PC-9 (cell line): ENCODE results near the gene DDX39A.

Experiments used
- EZH2 ChIP-seq: fragments of 200-600 bp; sonication (generic); IDR thresholded peaks from 2 replicates; pipeline ENCODE4 v1.8.0; 2017; ENCODE audit warnings: antibody characterized with exemption, low read depth
- TF ChIP-seq, protein P1 (sequence below): fragments of 200-600 bp; sonication (generic); conservative IDR thresholded peaks from 2 replicates; pipeline ENCODE4 v1.6.1; 2017; ENCODE audit warnings: mixed run types, antibody characterized with exemption, mild to moderate bottlenecking, moderate library complexity

DNA sequence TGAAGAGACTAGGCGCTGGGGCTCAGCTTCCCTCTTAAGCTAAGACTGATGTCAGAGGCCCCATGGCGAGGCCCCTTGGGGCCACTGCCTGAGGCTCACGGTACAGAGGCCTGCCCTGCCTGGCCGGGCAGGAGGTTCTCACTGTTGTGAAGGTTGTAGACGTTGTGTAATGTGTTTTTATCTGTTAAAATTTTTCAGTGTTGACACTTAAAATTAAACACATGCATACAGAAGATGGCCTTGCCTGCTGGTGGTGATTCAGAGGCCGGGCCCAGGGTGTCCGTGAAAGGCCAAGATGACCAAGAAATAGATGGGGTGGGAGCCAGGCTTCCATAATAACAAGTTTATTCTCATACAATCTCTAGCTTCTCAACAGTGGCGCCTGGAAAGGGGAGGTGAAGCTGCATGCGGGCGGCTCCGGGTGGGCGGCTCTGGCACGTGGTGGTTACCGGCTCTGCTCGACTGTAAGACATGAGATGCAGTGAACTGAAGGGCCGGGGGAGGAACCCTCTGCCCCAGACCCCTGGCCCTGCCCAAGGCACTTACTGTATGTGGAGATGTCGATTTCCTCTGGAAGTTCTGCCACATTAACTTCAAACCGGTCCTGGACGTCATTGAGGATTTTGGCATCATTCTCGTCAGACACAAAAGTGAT, 10.5 kb downstream of the DDX39A start:
- TF ChIP-seq, protein P1, sequence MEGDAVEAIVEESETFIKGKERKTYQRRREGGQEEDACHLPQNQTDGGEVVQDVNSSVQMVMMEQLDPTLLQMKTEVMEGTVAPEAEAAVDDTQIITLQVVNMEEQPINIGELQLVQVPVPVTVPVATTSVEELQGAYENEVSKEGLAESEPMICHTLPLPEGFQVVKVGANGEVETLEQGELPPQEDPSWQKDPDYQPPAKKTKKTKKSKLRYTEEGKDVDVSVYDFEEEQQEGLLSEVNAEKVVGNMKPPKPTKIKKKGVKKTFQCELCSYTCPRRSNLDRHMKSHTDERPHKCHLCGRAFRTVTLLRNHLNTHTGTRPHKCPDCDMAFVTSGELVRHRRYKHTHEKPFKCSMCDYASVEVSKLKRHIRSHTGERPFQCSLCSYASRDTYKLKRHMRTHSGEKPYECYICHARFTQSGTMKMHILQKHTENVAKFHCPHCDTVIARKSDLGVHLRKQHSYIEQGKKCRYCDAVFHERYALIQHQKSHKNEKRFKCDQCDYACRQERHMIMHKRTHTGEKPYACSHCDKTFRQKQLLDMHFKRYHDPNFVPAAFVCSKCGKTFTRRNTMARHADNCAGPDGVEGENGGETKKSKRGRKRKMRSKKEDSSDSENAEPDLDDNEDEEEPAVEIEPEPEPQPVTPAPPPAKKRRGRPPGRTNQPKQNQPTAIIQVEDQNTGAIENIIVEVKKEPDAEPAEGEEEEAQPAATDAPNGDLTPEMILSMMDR = no peak
- no peak for TF ChIP-seq EZH2
